Activated gamma-delta T cell treated with anti-CD3 and anti-CD28 coated beads, Interleukin-2, amount 50 U/mL, for 16 hours (primary cell): Measurements from ENCODE around the gene FEV.

Experiments
- DNase-seq: peaks from one replicate; pipeline ENCODE4 v3.0.0-alpha.2; 2020; ENCODE audit warnings: low read depth

The FEV gene

DNA sequence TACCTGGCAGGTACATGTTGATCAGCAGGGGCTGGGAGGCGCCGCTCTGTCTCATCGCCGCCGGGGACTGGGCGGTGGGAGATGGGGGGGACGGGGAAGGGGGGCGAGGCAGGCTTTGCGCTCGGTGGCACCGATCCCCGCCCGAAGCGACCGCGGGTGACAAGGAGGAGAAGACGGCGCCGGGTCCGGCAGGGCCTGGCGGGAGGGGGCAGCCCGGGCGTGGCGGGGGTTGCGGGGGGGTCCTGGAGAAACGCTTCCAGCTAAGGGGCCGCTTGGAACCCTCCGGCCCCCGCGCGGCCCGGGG lies at the start of gene FEV:
Gene FEV (minus strand): TSS at position 164 of the 304 bp plus-strand sequence. CDS start 109 bp downstream, at position 55.
- no peak for DNase-seq

DNA sequence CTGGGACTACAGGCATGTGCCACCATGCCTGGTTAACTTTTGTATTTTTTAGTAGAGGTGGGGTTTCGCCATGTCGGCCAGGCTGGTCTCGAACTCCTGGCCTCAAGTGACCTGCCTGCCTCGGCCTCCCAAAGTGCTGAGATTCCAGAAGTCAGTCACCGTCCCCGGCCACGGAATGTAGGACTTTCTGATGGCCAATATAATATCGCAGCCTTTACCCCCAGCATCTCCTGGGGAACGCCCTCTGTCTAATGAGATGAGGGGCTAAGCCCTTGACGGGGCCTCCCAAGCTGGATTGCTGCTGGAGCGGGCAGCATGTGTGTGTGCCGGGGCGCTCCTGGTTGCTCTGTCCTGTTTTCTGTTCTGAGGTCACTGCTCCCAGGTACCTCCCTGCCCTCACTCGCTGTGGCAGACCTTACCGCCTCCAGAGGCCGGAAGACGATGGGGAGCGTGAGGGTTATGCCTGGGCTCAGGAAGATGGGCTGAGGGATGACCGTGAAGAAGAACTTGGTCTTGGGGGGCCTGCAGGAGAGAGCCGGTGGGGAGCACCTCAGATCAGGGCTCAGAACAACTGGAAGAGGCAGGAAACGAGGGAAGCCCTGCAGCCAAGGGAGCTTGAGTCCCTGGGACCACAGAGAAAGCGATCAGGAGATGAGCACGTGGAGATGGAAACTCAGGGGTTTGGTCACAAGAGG lies 47.2 kb upstream of the FEV start:
- DNase-seq, result no peak

- no peak for DNase-seq
Measured at GRCh38 chr2:219031005-219031738, 46.2 kb upstream of the FEV start.

DNA sequence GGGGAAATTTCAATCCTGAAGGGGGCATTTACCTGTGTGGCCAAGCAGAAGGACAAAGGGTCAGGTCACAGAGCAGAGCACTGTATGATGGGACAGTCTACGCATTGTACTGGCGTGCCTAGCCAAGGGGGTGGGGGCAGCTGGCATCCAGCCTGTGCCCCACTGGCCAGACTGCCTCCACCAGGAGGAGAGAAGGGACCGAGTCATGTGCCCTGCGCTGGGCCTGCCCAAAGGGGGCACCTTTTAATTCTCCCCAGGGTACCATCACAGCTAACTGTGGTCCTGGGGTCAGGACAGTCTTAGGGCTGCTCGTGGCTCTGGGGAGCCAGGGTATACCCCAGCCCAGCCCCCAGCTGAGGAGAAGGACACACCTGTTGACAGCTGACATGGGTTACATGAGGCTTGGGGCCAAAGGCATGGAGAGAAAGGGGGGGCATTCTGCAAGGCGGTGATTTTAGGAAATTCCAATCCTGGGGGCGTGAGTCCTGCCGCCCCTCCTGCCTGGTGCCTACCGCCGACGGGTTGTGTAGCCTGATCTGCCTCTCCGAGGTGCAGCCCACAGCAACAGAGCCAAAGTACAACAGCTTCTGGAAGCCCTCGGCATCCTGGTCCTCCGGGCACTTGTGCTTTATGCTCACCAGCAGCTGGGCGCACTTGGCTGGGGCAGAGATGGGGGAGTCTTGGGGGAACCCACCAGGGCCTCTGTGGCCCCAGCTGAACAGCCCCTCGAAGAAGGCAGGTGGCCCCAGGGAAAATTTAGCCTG lies 45.4 kb upstream of the FEV start:
- no peak for DNase-seq

GRCh38 chr2:219029829-219030165 lies 44.8 kb upstream of the FEV start:
- DNase-seq, result peak; percentile 57

DNA sequence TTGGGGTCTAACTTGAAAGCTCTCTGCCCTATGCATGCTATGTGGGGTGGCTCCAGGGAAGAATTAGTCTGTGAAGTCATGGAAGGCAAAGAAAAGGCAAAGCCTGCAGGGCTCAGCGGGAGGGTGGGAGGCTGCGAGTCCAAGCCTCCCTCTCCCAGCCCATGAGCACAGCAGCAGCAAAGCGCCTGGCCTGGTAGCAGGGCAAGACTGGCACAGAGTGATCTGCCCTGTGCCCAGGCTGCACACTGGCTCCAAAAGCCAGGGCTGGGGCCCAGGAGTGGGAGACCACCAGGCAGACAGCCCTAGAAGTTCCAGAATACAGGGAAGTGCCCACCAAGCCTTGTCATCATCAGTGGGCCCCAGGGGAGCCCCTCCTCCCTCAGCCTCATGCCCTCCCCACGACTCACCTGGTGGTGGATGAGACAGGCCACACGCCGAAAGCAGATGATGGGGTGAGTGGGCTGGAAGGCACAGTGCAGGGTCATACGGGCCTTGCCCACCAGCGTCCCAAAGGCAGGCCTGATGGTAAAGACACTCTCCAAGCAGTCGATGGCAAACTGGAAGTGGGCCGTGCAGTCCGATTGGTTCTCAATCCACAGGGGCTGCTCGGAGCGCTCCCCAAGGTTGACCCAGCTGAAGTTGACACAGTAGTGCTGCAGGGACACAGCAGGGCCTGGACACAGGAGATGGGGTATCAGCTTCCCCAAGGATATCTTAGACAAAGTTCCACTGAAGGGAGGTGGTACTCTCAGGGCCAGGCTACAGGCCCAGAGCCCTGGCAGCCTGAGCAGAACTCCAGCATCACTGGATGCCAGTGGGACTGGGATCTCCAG lies 44.2 kb upstream of the FEV start:
- DNase-seq, result no peak

- no peak for DNase-seq
Measured at GRCh38 chr2:219028141-219028540, 43.2 kb upstream of the FEV start.

GRCh38 chr2:219027511-219028055 lies 42.6 kb upstream of the FEV start:
- DNase-seq, result no peak

- no peak for DNase-seq
Measured at GRCh38 chr2:219026946-219027345, 42.0 kb upstream of the FEV start.

- DNase-seq, result no peak
Measured at GRCh38 chr2:219025637-219026585, 40.9 kb upstream of the FEV start.

DNA sequence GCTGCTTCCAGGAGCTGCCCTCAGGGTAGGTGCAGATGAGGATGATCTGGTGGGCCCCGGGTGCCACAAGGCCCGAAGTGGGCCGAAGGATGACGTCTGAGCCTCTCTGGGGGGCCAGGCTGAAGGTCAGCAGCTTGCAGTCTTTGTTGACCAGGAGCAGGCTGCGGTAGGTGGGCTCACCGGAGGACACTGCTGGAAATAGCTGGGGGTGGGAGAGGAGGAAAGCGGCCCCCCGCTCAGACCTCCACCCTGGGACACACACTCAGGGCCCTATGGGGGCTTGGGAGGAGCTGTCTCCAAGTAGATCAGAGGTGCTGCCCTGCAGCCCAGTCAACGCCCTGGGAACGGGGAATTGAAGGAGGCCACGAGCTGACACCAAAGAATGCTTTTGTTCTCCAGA lies 39.1 kb upstream of the FEV start:
- DNase-seq, result no peak

GRCh38 chr2:219023045-219023605 lies 38.1 kb upstream of the FEV start:
- no peak for DNase-seq

GRCh38 chr2:219022616-219023015 lies 37.6 kb upstream of the FEV start:
- no peak for DNase-seq

GRCh38 chr2:219022041-219022440 lies 37.1 kb upstream of the FEV start:
- no peak for DNase-seq

DNA sequence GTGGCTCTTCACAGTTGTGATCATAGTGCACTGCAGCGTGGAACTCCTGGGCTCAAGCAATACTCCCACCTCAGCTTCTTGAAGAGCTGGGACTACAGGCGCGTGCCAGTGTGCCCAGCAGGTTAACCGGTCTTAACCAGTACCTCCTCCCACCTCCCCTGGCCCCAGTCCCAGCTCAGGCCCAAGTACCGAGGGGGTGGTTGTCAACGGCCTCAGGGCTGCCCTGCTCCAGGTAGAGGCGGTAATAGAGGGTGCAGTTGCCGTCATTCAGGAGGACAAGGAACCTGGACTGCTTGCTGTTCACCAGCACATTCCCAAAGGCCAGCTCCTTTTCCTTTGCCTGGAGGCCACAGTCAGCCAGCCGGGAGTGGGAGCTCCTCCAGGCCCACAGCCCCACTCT lies 36.6 kb upstream of the FEV start:
- no peak for DNase-seq

DNA sequence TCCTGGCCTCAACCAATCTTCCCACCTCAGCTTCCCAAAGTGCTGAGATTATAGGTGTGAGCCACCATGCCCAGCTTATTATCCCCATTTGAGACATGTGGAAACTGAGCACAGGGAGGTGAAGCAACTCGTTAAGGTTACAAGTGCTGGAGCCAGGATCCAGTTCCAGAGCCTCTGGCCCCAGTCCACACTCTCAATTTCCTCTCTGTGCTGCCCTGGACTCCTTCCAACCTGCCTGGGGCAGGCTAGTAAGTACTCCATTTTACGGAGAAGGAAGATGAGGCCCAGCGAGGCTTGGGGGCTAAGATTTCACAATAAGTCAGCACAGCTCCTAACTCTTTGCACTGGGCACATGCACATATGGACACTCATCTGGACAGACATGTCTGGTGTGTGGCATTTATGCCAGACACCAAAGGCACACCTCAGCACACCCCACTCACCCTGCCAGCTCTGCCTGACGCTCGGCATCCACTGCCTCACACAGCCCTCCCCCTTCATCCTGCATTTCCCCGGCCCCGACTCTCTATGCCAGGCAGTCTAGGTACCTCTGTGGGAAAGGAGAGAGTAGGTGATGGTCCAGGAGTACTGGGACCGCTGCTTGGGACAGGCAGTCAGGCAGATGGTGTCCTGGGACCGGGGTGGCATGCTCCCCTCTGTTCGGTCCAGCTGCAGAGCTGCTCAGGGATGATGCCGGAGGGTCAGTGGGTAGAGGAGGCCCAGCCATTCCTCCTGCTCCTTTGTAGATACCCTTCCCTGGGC lies 35.8 kb upstream of the FEV start:
- no peak for DNase-seq

- DNase-seq, result no peak
Measured at GRCh38 chr2:219019436-219019835, 34.5 kb upstream of the FEV start.

- no peak for DNase-seq
Measured at GRCh38 chr2:219018726-219019125, 33.7 kb upstream of the FEV start.

GRCh38 chr2:219018286-219018685 lies 33.3 kb upstream of the FEV start:
- no peak for DNase-seq
